HG03520 (cell line): ENCODE results near the gene FAM171A2.
"Not testable (repeated sequence)": the region's sequence is repeated elsewhere in the genome, so short reads cannot be mapped to it uniquely, and the experiment has no call there.

Experiments used
- ATAC-seq: cut with Tn5 transposase; IDR thresholded peaks from one replicate; pipeline ENCODE4 v1.9.1; 2021; ENCODE audit warnings: mild to moderate bottlenecking, moderate library complexity; ENCODE audit not compliant: unreplicated experiment

FAM171A2 gene

GRCh38 chr17:44384281-44384822, 20.7 kb upstream of the FAM171A2 start:
- no peak for ATAC-seq

- ATAC-seq: no peak
These were observed 20.2 kb upstream of the FAM171A2 start for GRCh38 chr17:44383861-44384260.

GRCh38 chr17:44383363-44383762, 19.7 kb upstream of the FAM171A2 start:
- no peak for ATAC-seq

- no peak for ATAC-seq
These were observed 19.3 kb upstream of the FAM171A2 start for GRCh38 chr17:44382917-44383316.

GRCh38 chr17:44381810-44382305, 18.2 kb upstream of the FAM171A2 start:
- no peak for ATAC-seq

GRCh38 chr17:44380767-44381166, 17.1 kb upstream of the FAM171A2 start:
- ATAC-seq: no peak

GRCh38 chr17:44379887-44380286, 16.2 kb upstream of the FAM171A2 start:
- no peak for ATAC-seq

- no peak for ATAC-seq
These were observed 14.6 kb upstream of the FAM171A2 start for GRCh38 chr17:44378171-44378705.

- ATAC-seq: no peak
These were observed 13.1 kb upstream of the FAM171A2 start for GRCh38 chr17:44376779-44377178.

- no peak for ATAC-seq
These were observed 12.5 kb upstream of the FAM171A2 start for GRCh38 chr17:44376124-44376523.

GRCh38 chr17:44375196-44376017, 11.8 kb upstream of the FAM171A2 start:
- no peak for ATAC-seq

- ATAC-seq: no peak
These were observed 10.9 kb upstream of the FAM171A2 start for GRCh38 chr17:44374306-44375195.

GRCh38 chr17:44372036-44372435, 8.4 kb upstream of the FAM171A2 start:
- ATAC-seq: no peak

GRCh38 chr17:44369414-44370023, 5.9 kb upstream of the FAM171A2 start:
- not testable (repeated sequence) for ATAC-seq

GRCh38 chr17:44368391-44369243, 5.0 kb upstream of the FAM171A2 start:
- ATAC-seq: not testable (repeated sequence)

- no peak for ATAC-seq
These were observed 3.8 kb upstream of the FAM171A2 start for GRCh38 chr17:44367231-44367979.

- ATAC-seq: not testable (repeated sequence)
These were observed 1.4 kb upstream of the FAM171A2 start for GRCh38 chr17:44365051-44365450.

- ATAC-seq: no peak
These were observed 572 bp downstream of the FAM171A2 start for GRCh38 chr17:44362949-44363612.
